DOHH2 (cell line): Measurements from ENCODE around the gene EXOC7.

Source experiments
- H3F3A ChIP-seq: fragments of 200-600 bp; sonication (generic), shearing (Covaris generic); 2 replicates; pipeline ENCODE4 v1.6.0; 2016; ENCODE audit warnings: antibody characterized with exemption, mild to moderate bottlenecking; ENCODE audit not compliant: control insufficient read depth, insufficient read depth
- H3K27ac ChIP-seq: fragments of 200-600 bp; sonication (generic); 2 replicates; pipeline ENCODE4 v1.5.1; 2014; ENCODE audit warnings: low read depth, mild to moderate bottlenecking, low read length, moderate library complexity
- H3K27me3 ChIP-seq: fragments of 200-600 bp; sonication (generic); 2 replicates; pipeline ENCODE4 v1.6.1; 2014; ENCODE audit warnings: mild to moderate bottlenecking, low read length, mixed read lengths; ENCODE audit not compliant: control insufficient read depth
- H3K36me3 ChIP-seq: fragments of 200-600 bp; sonication (generic); 2 replicates; pipeline ENCODE4 v1.6.1; 2014; ENCODE audit warnings: mild to moderate bottlenecking, low read length, moderate library complexity, mixed read lengths; ENCODE audit not compliant: control insufficient read depth
- H3K4me1 ChIP-seq: fragments of 200-600 bp; sonication (generic); 2 replicates; pipeline ENCODE4 v1.6.1; 2014; ENCODE audit warnings: mild to moderate bottlenecking, low read length, mixed read lengths; ENCODE audit not compliant: control insufficient read depth
- H3K4me2 ChIP-seq: fragments of 200-600 bp; sonication (generic); 2 replicates; pipeline ENCODE4 v1.6.0; 2014; ENCODE audit warnings: mild to moderate bottlenecking, low read length, moderate library complexity
- H3K4me3 ChIP-seq: fragments of 200-600 bp; sonication (generic); 2 replicates; pipeline ENCODE4 v1.5.1; 2014; ENCODE audit warnings: mild to moderate bottlenecking, low read length, mixed read lengths
- H3K79me2 ChIP-seq: fragments of 200-600 bp; sonication (generic); 2 replicates; pipeline ENCODE4 v1.6.1; 2014; ENCODE audit warnings: mild to moderate bottlenecking, low read length, mixed read lengths; ENCODE audit not compliant: control insufficient read depth
- H3K9me2 ChIP-seq: fragments of 200-600 bp; sonication (generic); replicated peaks from 2 replicates; pipeline ENCODE4 v1.6.1; 2014; ENCODE audit warnings: mild to moderate bottlenecking, low read length, mixed read lengths; ENCODE audit not compliant: control insufficient read depth
- H3K9me3 ChIP-seq: fragments of 200-600 bp; sonication (generic); 2 replicates; pipeline ENCODE4 v1.6.1; 2014; ENCODE audit warnings: antibody characterized with exemption, low read length, mixed read lengths; ENCODE audit not compliant: control insufficient read depth, insufficient read depth
- H4K20me1 ChIP-seq: fragments of 200-600 bp; sonication (generic); 2 replicates; pipeline ENCODE4 v1.6.0; 2014; ENCODE audit warnings: low read depth, mild to moderate bottlenecking, antibody characterized with exemption, low read length, moderate library complexity; ENCODE audit not compliant: control insufficient read depth, insufficient read depth
- EZH2phosphoT487 ChIP-seq: fragments of 200-600 bp; sonication (generic); IDR thresholded peaks from 2 replicates; pipeline ENCODE4 v1.6.1; 2017; ENCODE audit warnings: borderline replicate concordance, mild to moderate bottlenecking, antibody characterized with exemption, low read length, moderate library complexity, mixed read lengths
- TF ChIP-seq, protein P1 (sequence below): fragments of 200-600 bp; sonication (generic); IDR thresholded peaks from one replicate; pipeline ENCODE4 v1.5.1; 2014; ENCODE audit warnings: antibody characterized with exemption, mild to moderate bottlenecking, low read depth, low read length; ENCODE audit not compliant: poor library complexity, severe bottlenecking

Gene EXOC7

DNA sequence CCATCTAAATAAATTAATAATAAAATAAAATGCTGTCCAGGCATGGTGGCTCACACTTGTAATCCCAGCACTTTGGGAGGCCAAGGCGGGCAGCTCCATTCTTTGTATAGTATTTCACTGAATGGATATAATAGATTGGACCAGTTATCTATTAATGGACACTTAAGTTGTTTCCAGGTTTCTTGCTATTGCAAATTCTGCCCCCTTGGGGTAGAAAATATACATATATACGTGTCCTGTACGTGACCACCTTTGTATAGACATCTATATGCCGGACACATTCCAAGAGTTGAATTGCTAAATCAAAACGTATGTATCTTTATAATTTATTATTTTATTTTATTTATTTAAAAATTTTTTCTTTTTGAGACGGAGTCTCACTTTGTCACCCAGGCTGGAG is 3.9 kb upstream of the EXOC7 start:
- Histone ChIP-seq H3K36me3 (no peaks in the 10 kb centered on the region), H4K20me1 (no peaks in the 10 kb centered on the region), H3F3A (peaks cover 11% of the 10 kb centered on the region), H3K9me3 (no peaks in the 10 kb centered on the region), H3K79me2 (peaks cover 13% of the 10 kb centered on the region), H3K9me2 (no peaks in the 10 kb centered on the region), H3K27me3 (0 out of 2 replicates have a peak, but pooled peaks cover 3% of the 10 kb centered on the region), H3K4me2 (no peak overlapping the region), H3K27ac (no peak overlapping the region), H3K4me1 (peaks cover 24% of the 10 kb centered on the region), H3K4me3 (no peak overlapping the region)
- no peak for TF ChIP-seq EZH2phosphoT487
- TF ChIP-seq, protein P1, sequence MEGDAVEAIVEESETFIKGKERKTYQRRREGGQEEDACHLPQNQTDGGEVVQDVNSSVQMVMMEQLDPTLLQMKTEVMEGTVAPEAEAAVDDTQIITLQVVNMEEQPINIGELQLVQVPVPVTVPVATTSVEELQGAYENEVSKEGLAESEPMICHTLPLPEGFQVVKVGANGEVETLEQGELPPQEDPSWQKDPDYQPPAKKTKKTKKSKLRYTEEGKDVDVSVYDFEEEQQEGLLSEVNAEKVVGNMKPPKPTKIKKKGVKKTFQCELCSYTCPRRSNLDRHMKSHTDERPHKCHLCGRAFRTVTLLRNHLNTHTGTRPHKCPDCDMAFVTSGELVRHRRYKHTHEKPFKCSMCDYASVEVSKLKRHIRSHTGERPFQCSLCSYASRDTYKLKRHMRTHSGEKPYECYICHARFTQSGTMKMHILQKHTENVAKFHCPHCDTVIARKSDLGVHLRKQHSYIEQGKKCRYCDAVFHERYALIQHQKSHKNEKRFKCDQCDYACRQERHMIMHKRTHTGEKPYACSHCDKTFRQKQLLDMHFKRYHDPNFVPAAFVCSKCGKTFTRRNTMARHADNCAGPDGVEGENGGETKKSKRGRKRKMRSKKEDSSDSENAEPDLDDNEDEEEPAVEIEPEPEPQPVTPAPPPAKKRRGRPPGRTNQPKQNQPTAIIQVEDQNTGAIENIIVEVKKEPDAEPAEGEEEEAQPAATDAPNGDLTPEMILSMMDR = peak; percentile 37

DNA sequence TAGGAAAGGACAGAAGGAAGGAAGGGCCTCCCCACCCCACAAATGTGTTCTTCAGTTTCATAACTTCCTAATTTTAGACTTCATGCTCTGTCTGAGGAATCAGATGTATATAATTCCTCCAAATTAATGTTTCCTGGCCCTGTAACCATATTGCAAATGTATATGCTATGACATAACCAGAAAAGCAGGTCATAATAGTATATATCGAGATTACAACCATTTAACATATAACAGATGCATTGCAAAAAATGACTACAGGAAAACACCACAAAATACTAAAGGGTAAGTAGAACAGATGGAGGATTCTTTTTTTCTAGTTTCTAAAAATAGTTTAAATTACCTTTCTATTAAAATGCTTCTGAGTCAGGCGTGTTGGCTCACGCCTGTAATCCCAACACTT is 3.1 kb upstream of the EXOC7 start:
- H3F3A ChIP-seq = peaks cover 11% of the 10 kb centered on the region
- H3K4me3 ChIP-seq = no peak overlapping the region
- peak overlapping the region; percentile 23; the same call in 1 of the 2 replicates for H3K4me2 ChIP-seq
- H3K27ac ChIP-seq = no peak overlapping the region
- no peaks in the 10 kb centered on the region for H3K9me3 ChIP-seq
- no peaks in the 10 kb centered on the region for H4K20me1 ChIP-seq
- H3K9me2 ChIP-seq = no peaks in the 10 kb centered on the region
- 0 out of 2 replicates have a peak, but pooled peaks cover 3% of the 10 kb centered on the region for H3K27me3 ChIP-seq
- peaks cover 19% of the 10 kb centered on the region for H3K79me2 ChIP-seq
- TF ChIP-seq, protein P1 = no peak
- no peak for TF ChIP-seq EZH2phosphoT487
- peaks cover 24% of the 10 kb centered on the region for H3K4me1 ChIP-seq
- peaks cover 6% of the 10 kb centered on the region for H3K36me3 ChIP-seq

DNA sequence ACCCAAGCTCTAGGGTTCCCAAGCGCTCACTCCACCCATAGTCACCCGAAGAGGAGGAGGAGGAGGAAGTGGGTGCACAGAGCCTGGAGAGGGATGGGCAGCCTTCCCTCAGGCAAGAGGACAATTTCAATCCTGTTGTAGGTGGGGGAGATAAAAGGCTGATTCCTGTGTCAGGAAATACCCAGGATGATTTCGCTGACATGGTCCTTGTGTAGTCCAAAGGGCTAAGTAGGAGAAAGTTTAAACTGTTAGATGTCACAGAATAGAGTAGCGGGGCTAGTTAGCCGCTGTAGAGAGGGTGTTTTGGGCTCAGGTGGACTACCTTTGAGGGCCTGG is 1.3 kb upstream of the EXOC7 start:
- H3K4me2 ChIP-seq = no peak overlapping the region
- H3K4me1 ChIP-seq = peaks cover 24% of the 10 kb centered on the region
- H3F3A ChIP-seq = peaks cover 11% of the 10 kb centered on the region
- H3K36me3 ChIP-seq = peaks cover 17% of the 10 kb centered on the region
- H3K9me3 ChIP-seq = no peaks in the 10 kb centered on the region
- H4K20me1 ChIP-seq = no peaks in the 10 kb centered on the region
- H3K79me2 ChIP-seq = peaks cover 19% of the 10 kb centered on the region
- no peaks in the 10 kb centered on the region for H3K27me3 ChIP-seq
- no peaks in the 10 kb centered on the region for H3K9me2 ChIP-seq
- no peak for TF ChIP-seq EZH2phosphoT487
- TF ChIP-seq, protein P1 = no peak
- H3K4me3 ChIP-seq = no peak overlapping the region
- no peak overlapping the region for H3K27ac ChIP-seq
